Fibroblast of villous mesenchyme (primary cell): ENCODE results near the gene DNAH2. TPM values are rescaled to one million over a fixed set of nuclear protein-coding genes. Genes with fewer than 3 reads are reported as not detected.

Source experiments
- DNase-seq: peaks from one replicate; pipeline ENCODE4 v3.0.0-alpha.2; 2010; ENCODE audit warnings: low read depth
- H3K4me3 ChIP-seq: 2 replicates; pipeline ENCODE4 v1.5.1; 2011; ENCODE audit warnings: low read depth, mild to moderate bottlenecking, low read length
- CTCF ChIP-seq: IDR thresholded peaks from 2 replicates; pipeline ENCODE4 v1.5.1; 2012; ENCODE audit warnings: low read depth, mild to moderate bottlenecking, low read length; ENCODE audit not compliant: insufficient read depth
- total RNA-seq: library from RNA; depleted of rRNA; stranded (reverse); fragments of >200 nt; gene quantifications from 2 replicates; pipeline ENCODE4 v1.2.3, GENCODE V29; 2012

DNAH2 gene
- total RNA-seq, 1 donor, result 0.43 TPM

- no peak overlapping the region for H3K4me3 ChIP-seq
- DNase-seq, result no peak
- TF ChIP-seq CTCF, result no peak
Observed at GRCh38 chr17:7755095-7755890, 37.7 kb downstream of the DNAH2 start.

- H3K4me3 ChIP-seq, result no peak overlapping the region
- DNase-seq, result no peak
- TF ChIP-seq CTCF, result no peak
Observed at GRCh38 chr17:7756968-7757367, 39.4 kb downstream of the DNAH2 start.

- no peak for DNase-seq
- H3K4me3 ChIP-seq, result no peak overlapping the region
- no peak for TF ChIP-seq CTCF
Observed at GRCh38 chr17:7763919-7764318, 46.4 kb downstream of the DNAH2 start.

GRCh38 chr17:7767004-7767403 lies 49.5 kb downstream of the DNAH2 start:
- no peak for TF ChIP-seq CTCF
- no peak for DNase-seq

GRCh38 chr17:7767405-7768021 lies 50.0 kb downstream of the DNAH2 start:
- no peak for TF ChIP-seq CTCF
- DNase-seq, result peak; percentile 93
- H3K4me3 ChIP-seq, result peak overlapping the region; percentile 34

More at GRCh38 chr17:7767004-7767403, 49.5 kb downstream of the DNAH2 start:
- H3K4me3 ChIP-seq, result no peak overlapping the region

- no peak for TF ChIP-seq CTCF
- H3K4me3 ChIP-seq, result no peak overlapping the region
- DNase-seq, result no peak
Observed at GRCh38 chr17:7769854-7770253, 52.3 kb downstream of the DNAH2 start.
